Tibial artery (tissue), 4 donors: ENCODE data around the gene CDC42.

Experiments used
- DNase-seq, 2 donors: peaks; one replicate each; pipeline ENCODE4 v3.0.0-alpha.2; 2019
- H3K27ac ChIP-seq, 2 donors: fragments of 200-600 bp; sonication (generic) in 1 of 2; 1 replicate in 1 of 2; 2 replicates in 1 of 2; pipeline ENCODE4 v1.5.1; 2018 to 2019; ENCODE audit warnings: mild to moderate bottlenecking in 1 of 2
- H3K27me3 ChIP-seq, 2 donors: fragments of 200-600 bp; sonication (generic) in 1 of 2; one replicate each; pipeline versions ENCODE4 v1.5.1 to v1.6.0; 2016 to 2019
- H3K36me3 ChIP-seq, 3 donors: fragments of 200-600 bp; sonication (generic) in 2 of 3; one replicate each; pipeline ENCODE4 v1.5.1; 2016 to 2019; ENCODE audit warnings: mild to moderate bottlenecking in 2 of 3
- H3K4me1 ChIP-seq, 4 donors: fragments of 200-600 bp; sonication (generic) in 2 of 4; 1 replicate in 3 of 4; 2 replicates in 1 of 4; pipeline ENCODE4 v1.5.1; 2016 to 2019
- H3K4me3 ChIP-seq, 2 donors: fragments of 200-600 bp; sonication (generic) in 1 of 2; 1 replicate in 1 of 2; 2 replicates in 1 of 2; pipeline ENCODE4 v1.5.1; 2018 to 2019; ENCODE audit warnings: mild to moderate bottlenecking in 2 of 2
- H3K9me3 ChIP-seq, 3 donors: fragments of 200-600 bp; sonication (generic) in 1 of 3; one replicate each; pipeline ENCODE4 v1.5.1; 2016 to 2019
- intact Hi-C: fragments of 100-400 bp; cut with DNase I; formaldehyde crosslinking; loops from one replicate; pipeline ENCODE4 v1.15.0; 2023; ENCODE audit warnings: low total_unique reads
- TF ChIP-seq, protein P1 (sequence below), 2 experiments: fragments of 200-600 bp in 1 of 2; fragments of 450-650 bp in 1 of 2; IDR thresholded peaks; one replicate each; pipeline ENCODE4 v1.5.1; 2017 to 2019; ENCODE audit warnings: antibody characterized with exemption in 2 of 2, mild to moderate bottlenecking in 1 of 2, moderate library complexity in 1 of 2

CDC42 gene

DNA sequence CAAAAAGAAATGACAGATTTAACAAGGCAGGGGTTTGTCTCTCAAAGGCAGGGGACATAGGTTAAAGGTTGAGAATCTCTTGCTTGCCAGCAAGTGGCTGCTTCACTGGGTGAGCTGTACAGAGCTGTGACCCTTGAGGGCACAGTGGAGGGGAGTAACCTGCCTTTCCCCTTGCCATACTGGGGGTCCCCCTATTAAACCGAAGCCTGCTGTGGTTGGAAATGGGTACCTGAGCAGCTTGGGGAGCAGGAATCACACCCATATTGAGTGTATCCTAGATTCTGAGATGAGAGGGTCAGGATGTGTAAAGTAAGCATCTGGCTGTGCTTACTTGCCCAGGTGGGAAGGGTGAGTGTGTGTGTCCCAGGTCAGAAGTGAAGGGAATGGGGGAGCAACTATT, 58.6 kb downstream of the CDC42 start:
- Histone ChIP-seq H3K9me3 (no peaks in the 10 kb centered on the region), H3K27ac (no peak overlapping the region), H3K4me1 (peaks cover 0 to 36% (median 22%) of the 10 kb centered on the region in 4 donors), H3K27me3 (no peaks in the 10 kb centered on the region), H3K4me3 (no peak overlapping the region), H3K36me3 (peaks cover 0 to 44% (median 26%) of the 10 kb centered on the region in 3 donors)
- TF ChIP-seq, protein P1, sequence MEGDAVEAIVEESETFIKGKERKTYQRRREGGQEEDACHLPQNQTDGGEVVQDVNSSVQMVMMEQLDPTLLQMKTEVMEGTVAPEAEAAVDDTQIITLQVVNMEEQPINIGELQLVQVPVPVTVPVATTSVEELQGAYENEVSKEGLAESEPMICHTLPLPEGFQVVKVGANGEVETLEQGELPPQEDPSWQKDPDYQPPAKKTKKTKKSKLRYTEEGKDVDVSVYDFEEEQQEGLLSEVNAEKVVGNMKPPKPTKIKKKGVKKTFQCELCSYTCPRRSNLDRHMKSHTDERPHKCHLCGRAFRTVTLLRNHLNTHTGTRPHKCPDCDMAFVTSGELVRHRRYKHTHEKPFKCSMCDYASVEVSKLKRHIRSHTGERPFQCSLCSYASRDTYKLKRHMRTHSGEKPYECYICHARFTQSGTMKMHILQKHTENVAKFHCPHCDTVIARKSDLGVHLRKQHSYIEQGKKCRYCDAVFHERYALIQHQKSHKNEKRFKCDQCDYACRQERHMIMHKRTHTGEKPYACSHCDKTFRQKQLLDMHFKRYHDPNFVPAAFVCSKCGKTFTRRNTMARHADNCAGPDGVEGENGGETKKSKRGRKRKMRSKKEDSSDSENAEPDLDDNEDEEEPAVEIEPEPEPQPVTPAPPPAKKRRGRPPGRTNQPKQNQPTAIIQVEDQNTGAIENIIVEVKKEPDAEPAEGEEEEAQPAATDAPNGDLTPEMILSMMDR (IDR thresholded peaks at IDR 0.05), result no peak
- intact Hi-C loops, result no loop called here
- no peak for DNase-seq

DNA sequence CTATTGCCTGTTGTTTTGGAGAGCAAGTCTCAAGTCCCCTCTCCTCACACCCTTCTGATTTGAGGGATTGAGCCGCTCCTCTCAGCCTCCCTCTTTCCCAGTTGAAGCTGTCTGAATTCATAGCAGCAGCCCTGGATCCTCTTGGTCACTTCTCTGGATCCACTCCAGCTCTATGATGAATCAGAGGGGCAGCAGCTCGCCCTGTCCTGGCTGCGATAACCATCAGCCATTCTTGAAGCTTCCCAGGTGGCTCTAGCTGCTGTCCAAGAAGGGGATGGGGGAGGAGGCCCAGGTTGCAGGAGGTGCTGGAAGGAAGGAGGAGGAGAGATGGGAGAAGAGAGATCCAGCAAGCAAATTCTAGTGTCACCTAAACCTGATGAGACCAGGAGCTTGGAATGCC, 59.1 kb downstream of the CDC42 start:
- intact Hi-C loops, result no loop called here
- Histone ChIP-seq H3K36me3 (peaks cover 0 to 44% (median 26%) of the 10 kb centered on the region in 3 donors), H3K4me1 (peaks cover 0 to 36% (median 22%) of the 10 kb centered on the region in 4 donors), H3K9me3 (no peaks in the 10 kb centered on the region), H3K27me3 (no peaks in the 10 kb centered on the region), H3K27ac (no peak overlapping the region), H3K4me3 (no peak overlapping the region)
- no peak for DNase-seq
- TF ChIP-seq, protein P1 (IDR thresholded peaks at IDR 0.05), result no peak

DNA sequence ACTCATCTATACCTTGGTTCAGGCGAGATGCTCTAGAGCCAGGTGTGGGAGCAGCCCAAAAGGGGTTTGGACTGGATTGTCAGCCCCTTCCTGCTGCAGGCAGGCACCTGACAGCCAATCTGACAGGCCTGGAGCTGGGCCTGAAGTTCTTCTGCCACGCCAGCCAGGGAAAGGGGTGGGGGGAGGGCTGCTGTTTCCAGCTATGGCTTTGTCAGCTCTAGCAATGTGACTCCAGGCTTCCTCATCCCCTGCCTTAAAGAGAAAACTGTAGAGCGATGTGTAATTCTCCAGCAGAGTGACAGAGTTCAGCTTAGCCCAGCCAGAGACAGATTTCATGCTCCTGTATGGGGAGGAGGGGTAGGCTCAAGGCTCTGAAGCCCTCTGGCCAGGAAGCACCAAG, 60.0 kb downstream of the CDC42 start:
- DNase-seq, result no peak
- Histone ChIP-seq H3K36me3 (peaks cover 0 to 44% (median 26%) of the 10 kb centered on the region in 3 donors), H3K4me1 (peaks cover 0 to 42% (median 23%) of the 10 kb centered on the region in 4 donors), H3K4me3 (no peak overlapping the region), H3K27ac (no peak overlapping the region), H3K9me3 (no peaks in the 10 kb centered on the region), H3K27me3 (no peaks in the 10 kb centered on the region)
- intact Hi-C loops, result no loop called here
- TF ChIP-seq, protein P1 (IDR thresholded peaks at IDR 0.05), result no peak

DNA sequence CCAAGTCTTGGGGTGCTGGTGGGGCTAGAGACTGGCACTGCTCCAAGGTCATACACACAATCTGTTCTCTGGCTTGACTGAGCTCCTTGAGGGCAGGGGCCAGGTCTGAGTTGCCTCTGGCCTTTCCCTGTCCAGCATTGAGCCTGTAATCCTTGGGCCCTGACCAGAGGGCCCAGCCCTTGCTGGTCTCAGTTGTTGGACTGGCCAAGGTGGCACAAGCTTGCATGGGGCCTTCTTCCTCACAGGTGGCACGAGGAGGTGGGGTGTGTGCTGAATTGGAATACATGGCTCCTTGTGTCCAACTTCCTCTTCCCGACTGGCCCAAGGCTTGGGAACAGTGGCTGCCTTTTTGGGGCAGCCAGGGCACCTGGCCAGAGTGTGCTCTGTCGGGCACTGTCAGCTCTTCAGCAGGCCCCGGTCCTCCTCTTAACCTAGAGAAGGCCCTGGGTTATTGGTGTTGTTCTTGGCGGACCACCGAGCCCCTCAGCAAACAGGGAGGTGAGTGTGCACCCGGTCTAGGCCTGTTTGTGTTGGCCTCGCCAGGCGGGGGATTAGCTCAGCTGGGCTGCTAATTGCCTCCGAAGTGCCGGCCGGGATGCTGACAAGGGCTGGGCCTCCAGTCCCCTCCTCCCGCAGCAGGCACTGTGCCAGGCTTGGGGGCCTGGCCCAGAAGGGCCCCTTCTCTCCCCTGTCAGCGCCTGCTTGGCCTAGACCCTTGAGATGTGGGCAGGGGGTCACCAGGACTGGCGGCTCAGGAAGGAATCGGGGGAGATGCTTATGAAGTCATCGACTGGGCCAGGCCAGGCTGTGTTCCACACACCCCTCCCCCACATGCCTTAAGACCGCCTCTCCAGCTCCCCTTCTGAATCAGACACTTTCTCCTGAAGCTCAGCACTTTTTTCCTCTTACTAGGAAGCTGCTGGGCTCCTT, 61.8 kb downstream of the CDC42 start:
- intact Hi-C loops, result no loop called here
- Histone ChIP-seq H3K36me3 (peaks cover 0 to 57% (median 23%) of the 10 kb centered on the region in 3 donors), H3K9me3 (no peaks in the 10 kb centered on the region), H3K27ac (no peak overlapping the region), H3K27me3 (no peaks in the 10 kb centered on the region), H3K4me1 (peaks cover 0 to 30% (median 16%) of the 10 kb centered on the region in 4 donors), H3K4me3 (no peak overlapping the region)
- TF ChIP-seq, protein P1 (IDR thresholded peaks at IDR 0.05), result no peak
- DNase-seq, result no peak

DNA sequence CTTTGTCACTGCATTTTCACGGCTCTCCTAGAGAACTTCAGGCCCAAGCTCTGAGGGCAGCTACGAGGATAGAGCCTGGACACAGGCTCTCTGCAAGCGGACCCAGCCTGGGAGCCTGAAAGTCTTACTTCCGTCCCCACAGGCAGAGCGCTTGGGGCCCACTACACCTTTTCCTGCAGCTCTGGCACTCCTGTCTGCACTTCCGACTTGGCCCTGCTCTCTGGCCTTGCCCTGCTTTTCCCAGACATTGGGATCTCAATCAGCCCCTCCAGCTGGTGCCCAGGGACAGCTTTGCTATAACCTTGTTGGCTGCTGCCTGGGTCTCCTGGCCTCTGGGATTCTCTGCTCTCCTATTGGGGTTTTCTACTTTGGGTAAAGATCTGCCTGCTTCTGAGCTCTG, 62.8 kb downstream of the CDC42 start:
- DNase-seq, result no peak
- TF ChIP-seq, protein P1 (IDR thresholded peaks at IDR 0.05), result no peak
- intact Hi-C loops, result no loop called here
- H3K27ac ChIP-seq, result no peak overlapping the region
- H3K27me3 ChIP-seq, result no peaks in the 10 kb centered on the region
- no peaks in the 10 kb centered on the region for H3K9me3 ChIP-seq
- H3K36me3 ChIP-seq, result peaks cover 4 to 66% (median 31%) of the 10 kb centered on the region in 3 donors
- H3K4me3 ChIP-seq, result no peak overlapping the region
- peaks cover 0 to 28% (median 16%) of the 10 kb centered on the region in 4 donors for H3K4me1 ChIP-seq
